HG03039 (cell line): ENCODE results near the gene CGB1.
"Not testable (repeated sequence)": the region's sequence is repeated elsewhere in the genome, so short reads cannot be mapped to it uniquely, and the experiment has no call there.

Source experiments
- ATAC-seq: cut with Tn5 transposase; IDR thresholded peaks from one replicate; pipeline ENCODE4 v1.9.1; 2021; ENCODE audit warnings: mild to moderate bottlenecking, moderate library complexity; ENCODE audit not compliant: unreplicated experiment

CGB1 gene

DNA sequence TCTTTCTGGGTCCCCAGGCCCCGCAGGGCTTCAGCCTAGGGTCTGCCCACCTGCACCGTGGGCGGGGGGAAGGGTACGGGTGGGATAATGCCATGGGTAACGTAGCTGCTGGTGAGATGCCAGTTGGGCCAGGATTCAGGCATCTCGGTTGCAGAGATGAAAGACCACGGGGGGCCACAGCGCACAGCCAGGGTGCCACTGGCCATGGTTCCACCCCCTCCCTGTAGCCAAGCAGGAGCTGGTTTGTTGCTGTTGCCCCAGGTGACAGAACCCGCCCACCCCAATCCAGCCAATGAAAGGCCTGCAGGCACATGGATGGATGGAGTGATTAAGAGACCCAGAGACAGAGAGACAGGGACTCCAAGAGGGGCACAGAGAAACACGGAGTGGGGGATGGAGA, 21.9 kb upstream of the CGB1 start:
- ATAC-seq = no peak

- ATAC-seq = no peak
These were observed 21.0 kb upstream of the CGB1 start, which contains the start of gene CGB7 for GRCh38 chr19:49057636-49058234. Gene CGB7 (minus strand): TSS chr19:49057749. CDS start chr19:49055375, 2,374 bp downstream.

GRCh38 chr19:49056902-49057596, 20.4 kb upstream of the CGB1 start:
- ATAC-seq = not testable (repeated sequence)

- no peak for ATAC-seq
These were observed 19.6 kb upstream of the CGB1 start for GRCh38 chr19:49056101-49056901.

DNA sequence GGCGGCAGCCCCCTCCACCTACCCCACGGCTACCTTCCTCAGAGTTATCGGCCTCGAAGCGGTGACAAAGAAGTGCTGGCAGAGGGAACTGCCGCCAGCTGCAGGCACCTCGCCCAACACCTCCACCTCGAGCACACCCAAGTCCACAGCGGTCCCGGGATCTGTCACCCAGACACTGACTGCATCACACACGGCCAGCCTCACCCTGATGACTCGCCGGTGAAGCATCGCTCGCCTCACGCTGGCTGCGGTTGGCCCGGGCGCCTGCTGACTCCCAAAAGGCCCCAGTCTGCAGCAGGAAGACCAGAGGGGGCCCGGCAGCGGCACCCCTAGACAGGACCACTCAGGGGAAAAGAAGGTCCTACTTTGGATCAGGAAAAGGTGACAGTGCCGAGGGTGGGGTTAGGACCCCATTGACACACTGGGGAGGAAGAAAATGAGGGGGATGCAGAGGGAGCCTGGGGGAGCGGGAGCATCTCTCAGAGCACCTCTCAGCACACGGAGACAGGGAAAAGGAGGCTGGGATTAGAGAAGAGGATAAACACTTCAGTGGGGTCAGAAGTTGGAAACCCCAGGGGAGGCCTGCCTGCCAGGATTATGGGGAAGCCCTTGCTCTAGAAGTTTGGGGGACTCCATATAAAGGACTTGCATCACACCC, 13.8 kb upstream of the CGB1 start:
- not testable (repeated sequence) for ATAC-seq

GRCh38 chr19:49049834-49050233, 13.1 kb upstream of the CGB1 start:
- not testable (repeated sequence) for ATAC-seq

DNA sequence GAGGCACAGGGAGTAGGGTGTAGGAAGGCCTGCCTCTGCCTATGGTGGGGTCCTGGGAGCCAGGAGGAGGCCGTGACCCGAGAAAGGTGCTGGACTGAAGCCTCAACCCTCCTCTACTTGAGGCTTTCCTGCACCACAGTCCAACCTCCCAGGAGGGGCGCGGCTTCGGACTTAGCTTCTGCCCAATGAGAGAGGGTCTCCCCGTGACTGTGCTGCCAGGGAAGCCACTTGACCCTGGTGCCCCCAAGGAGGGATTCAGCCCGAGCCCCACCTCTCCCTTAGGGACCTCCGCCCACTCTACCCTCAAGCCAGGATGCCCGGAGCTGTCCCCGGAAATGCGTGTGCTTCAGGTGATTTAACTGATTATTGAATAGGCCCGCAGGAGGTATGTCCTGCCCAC, 12.3 kb upstream of the CGB1 start, which contains the start of gene CGB8:
TSS of gene CGB8 (minus strand) at position 101 of the 400 bp plus-strand sequence. CDS start 372 bp downstream, outside the sequence.
- not testable (repeated sequence) for ATAC-seq

DNA sequence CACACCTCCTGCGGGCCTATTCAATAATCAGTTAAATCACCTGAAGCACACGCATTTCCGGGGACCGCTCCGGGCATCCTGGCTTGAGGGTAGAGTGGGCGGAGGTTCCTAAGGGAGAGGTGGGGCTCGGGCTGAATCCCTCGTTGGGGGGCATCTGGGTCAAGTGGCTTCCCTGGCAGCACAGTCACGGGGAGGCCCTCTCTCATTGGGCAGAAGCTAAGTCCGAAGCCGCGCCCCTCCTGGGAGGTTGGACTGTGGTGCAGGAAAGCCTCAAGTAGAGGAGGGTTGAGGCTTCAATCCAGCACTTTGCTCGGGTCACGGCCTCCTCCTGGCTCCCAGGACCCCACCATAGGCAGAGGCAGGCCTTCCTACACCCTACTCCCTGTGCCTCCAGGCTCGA, 6.9 kb upstream of the CGB1 start, which contains the start of gene CGB5:
TSS of gene CGB5 (plus strand) at position 301 of the 400 bp plus-strand sequence. CDS start 362 bp downstream, outside the sequence.
- ATAC-seq = not testable (repeated sequence)

- not testable (repeated sequence) for ATAC-seq
These were observed 6.0 kb upstream of the CGB1 start for GRCh38 chr19:49042666-49043065.

- ATAC-seq = no peak
These were observed 5.5 kb upstream of the CGB1 start for GRCh38 chr19:49042177-49042576.

DNA sequence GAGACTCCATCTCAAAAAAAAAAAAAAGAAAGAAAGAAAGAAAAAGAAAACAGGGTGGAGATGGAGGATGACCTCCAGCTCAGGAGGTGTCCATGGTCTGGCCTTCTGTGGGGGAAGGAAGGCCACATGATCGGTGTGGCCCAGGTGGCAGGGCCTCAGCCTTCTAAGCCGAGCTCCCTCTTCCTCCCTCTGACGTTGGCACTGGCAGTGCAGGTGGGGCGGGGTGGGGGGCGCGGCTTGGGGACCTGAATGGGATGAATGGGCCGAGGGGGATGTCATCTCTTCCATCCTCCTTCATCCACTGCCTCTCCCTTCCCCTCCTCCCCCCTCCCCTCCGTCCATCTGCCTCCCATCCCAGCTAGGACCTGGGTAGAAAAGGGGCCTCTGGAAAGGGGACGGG, 3.0 kb upstream of the CGB1 start:
- ATAC-seq = not testable (repeated sequence)

DNA sequence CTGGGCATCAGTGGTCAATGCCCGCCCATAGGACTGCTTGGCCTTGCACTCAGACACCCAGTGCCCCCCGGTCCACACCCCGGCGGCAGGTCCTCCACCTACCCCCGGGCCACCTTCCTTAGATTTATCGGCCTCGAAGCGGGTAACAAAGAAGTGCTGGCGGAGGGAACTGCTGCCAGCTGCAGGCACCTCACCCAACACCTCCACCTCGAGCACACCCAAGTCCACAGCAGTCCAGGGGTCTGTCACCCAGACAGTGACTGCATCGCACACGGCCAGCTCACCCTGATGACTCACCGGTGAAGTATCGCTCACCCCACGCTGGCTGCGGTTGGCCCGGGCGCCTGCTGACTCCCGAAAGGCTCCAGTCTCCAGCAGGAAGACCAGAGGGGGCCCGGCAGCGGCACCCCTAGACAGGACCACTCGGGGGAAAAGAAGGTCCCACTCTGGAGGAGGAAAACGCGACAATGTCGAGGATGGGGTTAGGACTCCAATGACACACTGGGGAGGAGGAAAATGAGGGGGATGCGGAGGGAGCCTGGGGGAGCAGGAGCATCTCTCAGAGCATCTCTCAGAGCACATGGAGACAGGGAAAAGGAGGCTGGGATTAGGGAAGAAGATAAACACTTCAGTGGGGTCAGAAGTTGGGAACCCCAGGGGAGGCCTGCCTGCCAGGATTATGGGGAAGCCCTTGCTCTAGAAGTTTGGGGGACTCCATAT, 2.0 kb upstream of the CGB1 start:
- not testable (repeated sequence) for ATAC-seq

DNA sequence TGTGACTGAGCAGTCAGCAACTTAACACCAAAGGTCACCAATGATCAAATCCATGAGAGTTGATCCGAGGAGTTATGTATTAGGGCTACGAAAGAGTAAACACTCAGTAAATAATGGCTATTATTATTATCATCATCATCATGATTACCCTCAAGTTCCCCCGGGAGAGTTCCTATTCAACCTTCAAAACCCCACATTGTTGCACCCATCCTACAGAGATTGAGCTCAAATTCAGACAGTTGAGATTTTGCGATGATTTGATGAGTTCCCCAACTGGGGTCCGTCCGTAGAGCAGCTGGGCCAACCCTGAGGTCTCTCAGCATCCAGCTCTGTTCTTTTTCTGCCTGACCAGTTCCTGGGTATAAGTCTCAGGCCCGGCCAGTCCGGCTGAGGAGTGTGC, 1.4 kb upstream of the CGB1 start:
- not testable (repeated sequence) for ATAC-seq

DNA sequence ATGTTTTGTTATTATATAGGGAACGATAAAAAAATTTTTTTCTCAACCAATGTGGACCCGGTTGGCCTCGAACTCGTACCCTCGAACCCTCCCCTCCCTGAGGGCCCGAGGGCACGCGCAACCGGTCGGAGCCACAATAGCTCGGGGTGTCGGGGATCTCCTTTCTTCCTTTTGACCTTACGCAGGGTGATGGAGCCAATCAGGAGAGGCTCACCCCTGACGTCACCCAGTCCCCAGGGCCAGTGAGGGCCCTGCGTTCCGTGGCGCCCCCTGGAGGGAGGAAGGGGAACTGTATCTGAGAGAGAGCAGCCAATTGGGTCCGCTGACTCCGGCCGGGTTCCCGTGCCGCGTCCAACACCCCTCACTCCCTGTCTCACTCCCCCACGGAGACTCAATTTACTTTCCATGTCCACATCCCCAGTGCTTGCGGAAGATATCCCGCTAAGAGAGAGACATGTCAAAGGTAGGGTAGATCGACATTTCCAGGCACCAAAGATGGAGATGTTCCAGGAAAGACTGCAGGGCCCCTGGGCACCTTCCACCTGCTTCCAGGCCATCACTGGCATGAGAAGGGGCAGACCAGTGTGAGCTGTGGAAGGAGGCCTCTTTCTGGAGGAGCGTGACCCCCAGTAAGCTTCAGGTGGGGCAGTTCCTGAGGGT, 4.9 kb downstream of the CGB1 start, which contains the start of gene CGB2:
TSS of gene CGB2 (plus strand) at position 249 of the 660 bp plus-strand sequence. CDS start at position 455, 206 bp downstream.
- ATAC-seq = not testable (repeated sequence)

DNA sequence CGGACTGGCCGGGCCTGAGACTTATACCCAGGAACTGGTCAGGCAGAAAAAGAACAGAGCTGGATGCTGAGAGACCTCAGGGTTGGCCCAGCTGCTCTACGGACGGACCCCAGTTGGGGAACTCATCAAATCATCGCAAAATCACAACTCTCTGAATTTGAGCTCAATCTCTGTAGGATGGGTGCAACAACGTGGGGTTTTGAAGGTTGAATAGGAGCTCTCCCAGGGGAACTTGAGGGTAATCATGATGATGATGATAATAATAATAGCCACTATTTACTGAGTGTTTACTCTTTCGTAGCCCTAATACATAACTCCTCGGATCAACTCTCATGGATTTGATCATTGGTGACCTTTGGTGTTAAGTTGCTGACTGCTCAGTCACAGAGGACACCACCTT, 6.4 kb downstream of the CGB1 start:
- not testable (repeated sequence) for ATAC-seq

- ATAC-seq = not testable (repeated sequence)
These were observed 6.9 kb downstream of the CGB1 start for GRCh38 chr19:49029749-49030148.

DNA sequence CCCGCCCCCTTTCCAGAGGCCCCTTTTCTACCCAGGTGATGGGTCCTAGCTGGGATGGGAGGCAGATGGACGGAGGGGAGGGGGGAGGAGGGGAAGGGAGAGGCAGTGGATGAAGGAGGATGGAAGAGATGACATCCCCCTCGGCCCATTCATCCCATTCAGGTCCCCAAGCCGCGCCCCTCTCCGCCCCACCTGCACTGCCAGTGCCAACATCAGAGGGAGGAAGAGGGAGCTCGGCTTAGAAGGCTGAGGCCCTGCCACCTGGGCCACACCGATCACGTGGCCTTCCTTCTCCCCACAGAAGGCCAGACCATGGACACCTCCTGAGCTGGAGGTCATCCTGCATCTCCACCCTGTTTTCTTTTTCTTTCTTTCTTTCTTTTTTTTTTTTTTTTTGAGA, 8.0 kb downstream of the CGB1 start:
- not testable (repeated sequence) for ATAC-seq

GRCh38 chr19:49025599-49025998, 11.1 kb downstream of the CGB1 start:
- ATAC-seq = not testable (repeated sequence)

GRCh38 chr19:49025088-49025487, 11.6 kb downstream of the CGB1 start:
- ATAC-seq = not testable (repeated sequence)
